HepG2 (cell line): ENCODE measurements around the gene ARAP3. TPM values are rescaled to one million over a fixed set of nuclear protein-coding genes. Genes with fewer than 3 reads are reported as not detected.

Experiments used
- ATAC-seq: fragments of 200-7000 bp; cut with Tn5 transposase; 3 replicates; pipeline ENCODE4 v1.9.1; 2020; ENCODE audit warnings: mild to moderate bottlenecking, moderate library complexity
- BruUV-seq: library from RNA; stranded (reverse); fragments of 400-500 nt; replicated peaks from 2 replicates; lab custom pipeline; 2021; lab: Mats Ljungman, UMichigan
- CTCF ChIA-PET: fragments of 300-600 bp; formaldehyde crosslinking; extraction: SDS; loops from one replicate; lab custom pipeline; 2021; ENCODE audit warnings: low total read pairs, inconsistent platforms, low intra/inter-chr PET ratio; lab: Yijun Ruan, JAX
- POLR2A ChIA-PET: fragments of 350-600 bp; sonication (Branson Sonifier 250); formaldehyde crosslinking; loops from one replicate; lab custom pipeline; 2020; ENCODE audit warnings: antibody characterized with exemption, inconsistent platforms; lab: Yijun Ruan, JAX
- DNase-seq: peaks from one replicate; pipeline ENCODE4 v3.0.0-alpha.2; 2015; ENCODE audit warnings: low spot score
- FAIRE-seq: peaks from 3 replicates; lab custom pipeline; 2011; peaks lifted over from hg19 to GRCh38; lab: Jason Lieb, UNC
- H2AFZ ChIP-seq: one replicate; pipeline ENCODE4 v1.6.1; 2011; ENCODE audit warnings: low read length, inconsistent platforms
- H3K27ac ChIP-seq: fragments of 300-600 bp; 3 replicates; pipeline ENCODE4 v1.8.0; 2011; ENCODE audit warnings: mixed run types, mild to moderate bottlenecking, mixed read lengths, low read length, inconsistent platforms; ENCODE audit not compliant: insufficient read depth; ENCODE audit errors: extremely low read length
- H3K27me3 ChIP-seq, 2 experiments: fragments of 200-600 bp in 1 of 2; 2 replicates in 1 of 2; 3 replicates in 1 of 2; pipeline versions ENCODE4 v1.6.0 to v1.8.0; 2011; ENCODE audit warnings: low read length in 2 of 2, mild to moderate bottlenecking in 2 of 2, moderate library complexity in 2 of 2, inconsistent platforms in 1 of 2; ENCODE audit not compliant: insufficient read depth in 2 of 2, control insufficient read depth in 1 of 2
- H3K36me3 ChIP-seq, 2 experiments: fragments of 200-600 bp in 1 of 2; replicated peaks in 1 of 2; 2 replicates in 1 of 2; 3 replicates in 1 of 2; pipeline versions ENCODE4 v1.5.1 to v1.8.0; 2011; ENCODE audit warnings: low read length in 2 of 2, inconsistent platforms in 1 of 2; ENCODE audit not compliant: insufficient read depth in 2 of 2, control insufficient read depth in 1 of 2
- H3K4me1 ChIP-seq: 2 replicates; pipeline ENCODE4 v1.5.1; 2012; ENCODE audit warnings: low read length, inconsistent platforms; ENCODE audit not compliant: insufficient read depth
- H3K4me2 ChIP-seq: 2 replicates; pipeline ENCODE4 v1.6.0; 2011; ENCODE audit warnings: low read depth, low read length, inconsistent platforms
- H3K4me3 ChIP-seq, 3 experiments: fragments of 200-600 bp in 1 of 3; sonication (generic), shearing (Covaris generic) in 1 of 3; replicated peaks in 1 of 3; 2 replicates each; pipeline ENCODE4 v1.5.1; 2011 to 2016; ENCODE audit warnings: low read length in 3 of 3, inconsistent platforms in 2 of 3, low read depth in 2 of 3, mild to moderate bottlenecking in 2 of 3, control low read depth in 1 of 3, mixed read lengths in 1 of 3; ENCODE audit not compliant: insufficient read depth in 1 of 3
- H3K79me2 ChIP-seq: one replicate; pipeline ENCODE4 v1.6.1; 2011; ENCODE audit warnings: low read length, inconsistent platforms; ENCODE audit not compliant: insufficient read depth
- H3K9ac ChIP-seq: 2 replicates; pipeline ENCODE4 v1.6.0; 2011; ENCODE audit warnings: mild to moderate bottlenecking, low read depth, low read length, inconsistent platforms; ENCODE audit not compliant: insufficient read depth
- H3K9me3 ChIP-seq: 2 replicates; pipeline ENCODE4 v1.5.1; 2012; ENCODE audit warnings: mild to moderate bottlenecking, low read length
- H4K20me1 ChIP-seq: 2 replicates; pipeline ENCODE4 v1.6.0; 2011; ENCODE audit warnings: inconsistent platforms, mild to moderate bottlenecking, low read length, moderate library complexity; ENCODE audit not compliant: insufficient read depth
- ATF6 ChIP-seq: sonication (generic); formaldehyde crosslinking; conservative IDR thresholded peaks from 2 replicates; pipeline ENCODE4 v1.4.0; 2020; ENCODE audit warnings: missing genetic modification reagents
- FOXK2 ChIP-seq: fragments of 450-650 bp; IDR thresholded peaks from 2 replicates; pipeline ENCODE4 v1.6.1; 2016
- GPBP1L1 ChIP-seq: sonication (generic); formaldehyde crosslinking; IDR thresholded peaks from 2 replicates; pipeline ENCODE4 v1.5.0; 2020; ENCODE audit warnings: mild to moderate bottlenecking, missing genetic modification reagents
- KIAA2018 ChIP-seq: sonication (generic); formaldehyde crosslinking; IDR thresholded peaks from 2 replicates; pipeline ENCODE4 v1.5.0; 2020; ENCODE audit warnings: mild to moderate bottlenecking, missing genetic modification reagents, borderline replicate concordance
- KMT2B ChIP-seq: IDR thresholded peaks from 2 replicates; pipeline ENCODE4 v1.6.1; 2016; ENCODE audit warnings: missing genetic modification reagents, missing compliant biosample characterization
- PHB2 ChIP-seq: fragments of 450-650 bp; IDR thresholded peaks from 2 replicates; pipeline ENCODE4 v1.6.1; 2018; ENCODE audit not compliant: partially characterized antibody
- RFXAP ChIP-seq: sonication (generic); formaldehyde crosslinking; IDR thresholded peaks from 2 replicates; pipeline ENCODE4 v1.4.0; 2020; ENCODE audit warnings: missing genetic modification reagents, borderline replicate concordance
- ZC3H13 ChIP-seq: sonication (generic); formaldehyde crosslinking; IDR thresholded peaks from 2 replicates; pipeline ENCODE4 v1.8.1; 2023; ENCODE audit warnings: mild to moderate bottlenecking, missing genetic modification reagents, moderate library complexity
- ZFP41 ChIP-seq: sonication (generic); formaldehyde crosslinking; IDR thresholded peaks from 2 replicates; pipeline ENCODE4 v1.4.0; 2020; ENCODE audit warnings: mild to moderate bottlenecking, missing genetic modification reagents, borderline replicate concordance
- ZNF713 ChIP-seq: sonication (generic); formaldehyde crosslinking; IDR thresholded peaks from 2 replicates; pipeline ENCODE4 v1.4.0; 2020; ENCODE audit warnings: mild to moderate bottlenecking, missing genetic modification reagents
- WGBS: methylation state at CpG from one replicate; pipeline ENCODE4 v1.1.6; 2017; ENCODE audit warnings: low lambda C conversion rate; 5-methylcytosine and 5-hydroxymethylcytosine counted together
- in situ Hi-C: cut with HindIII; loops from 2 replicates; pipeline ENCODE4 v1.10.0; 2017; ENCODE audit warnings: low pct_unique_long_range_greater_than_20kb; ENCODE audit not compliant: extremely low pct_ligation_motif_present
- intact Hi-C: fragments of 100-400 bp; cut with micrococcal nuclease; formaldehyde crosslinking; loops from one replicate; pipeline ENCODE4 v1.10.0; 2022; ENCODE audit not compliant: unreplicated experiment
- polyA plus RNA-seq, 8 experiments: library from polyadenylated mRNA; depleted of rRNA in 3 of 8; stranded (reverse) in 7 of 8; unstranded in 1 of 8; fragments of >200 nt; fragmentation: Illumina TruSeq in 4 of 8; extraction: Trizol in 4 of 8; gene quantifications; 2 replicates each; pipeline versions ENCODE4 v1.2.1 to v1.2.3, GENCODE V29; 2011 to 2016; ENCODE audit warnings: low read depth in 4 of 8, missing spikeins in 1 of 8, mixed read lengths in 1 of 8; ENCODE audit not compliant: insufficient read depth in 1 of 8
- total RNA-seq, 5 experiments: library from RNA; depleted of rRNA; stranded (reverse); fragments of >200 nt; fragmentation: Illumina TruSeq; extraction: Trizol; gene quantifications; 2 replicates each; pipeline ENCODE4 v1.2.3, GENCODE V29; 2016; ENCODE audit warnings: low read depth in 1 of 5

Gene ARAP3
- total and polyA plus RNA-seq, 2 of the 13 experiments (the other 11 are each of a cell fraction or from before 2014, with no cell fraction given): 0.25 TPM; not detected in 1

- no peak for TF ChIP-seq GPBP1L1 (CRISPR knock-in tag)
- no peak for TF ChIP-seq KMT2B (CRISPR knock-in tag)
- no peak for TF ChIP-seq ZFP41 (CRISPR knock-in tag)
Measured at GRCh38 chr5:141695627-141696215, 13.7 kb upstream of the ARAP3 start (continued).

GRCh38 chr5:141694479-141694878 is 12.4 kb upstream of the ARAP3 start:
- POLR2A ChIA-PET: interaction anchor here (1.0 kb wide), 1 partner anchor 267 kb away, joined by 3 read pairs; no protein-coding TSS in a partner anchor
- TF ChIP-seq ZNF713 (CRISPR knock-in tag): no peak
- TF ChIP-seq FOXK2: no peak
- no peak for TF ChIP-seq PHB2
- no peak for TF ChIP-seq ATF6 (CRISPR knock-in tag)
- no peak for TF ChIP-seq RFXAP (CRISPR knock-in tag)
- TF ChIP-seq ZC3H13 (CRISPR knock-in tag): no peak
- TF ChIP-seq KIAA2018 (CRISPR knock-in tag): no peak

More at GRCh38 chr5:141694479-141694878, 12.4 kb upstream of the ARAP3 start:
- BruUV-seq: no TSS peak
- FAIRE-seq (no peak), ATAC-seq (no peak), DNase-seq (no peak)
- in situ Hi-C loops: loop anchor here (25.0 kb wide), 1 partner anchor 443 kb away; no protein-coding TSS in a partner anchor
- peaks cover 11 to 56% of the 10 kb centered on the region in 2 experiments for H3K27me3 ChIP-seq
- H3K4me3 ChIP-seq: no peak overlapping the region
- no peaks in the 10 kb centered on the region for H3K36me3 ChIP-seq
- H4K20me1 ChIP-seq: no peaks in the 10 kb centered on the region
- no peaks in the 10 kb centered on the region for H3K9me3 ChIP-seq
- H3K79me2 ChIP-seq: no peaks in the 10 kb centered on the region
- 16% methylated on average over 4 of the region's 5 CpGs for WGBS
- CTCF ChIA-PET: no interaction called here
- no peak overlapping the region for H3K27ac ChIP-seq
- no peaks in the 10 kb centered on the region for H3K4me1 ChIP-seq
- H2AFZ ChIP-seq: no peak overlapping the region
- intact Hi-C loops: no loop called here
- H3K9ac ChIP-seq: no peak overlapping the region
- no peak overlapping the region for H3K4me2 ChIP-seq
